Fibroblast of lung (primary cell): Measurements from ENCODE around the gene SLC66A2.

ENCODE experiments used
- EZH2 ChIP-seq: IDR thresholded peaks from 2 replicates; pipeline ENCODE4 v1.5.1; 2012; ENCODE audit warnings: low read length, control low read depth, mild to moderate bottlenecking; ENCODE audit errors: missing control alignments
- TF ChIP-seq, protein P1 (sequence below), 2 donors: IDR thresholded peaks in 1 of 2; conservative IDR thresholded peaks in 1 of 2; 1 replicate in 1 of 2; 2 replicates in 1 of 2; pipeline ENCODE4 v1.5.1; 2011 to 2012; ENCODE audit warnings: low read length in 2 of 2, control low read depth in 1 of 2, inconsistent platforms in 1 of 2, low read depth in 1 of 2, mild to moderate bottlenecking in 1 of 2

DNA sequence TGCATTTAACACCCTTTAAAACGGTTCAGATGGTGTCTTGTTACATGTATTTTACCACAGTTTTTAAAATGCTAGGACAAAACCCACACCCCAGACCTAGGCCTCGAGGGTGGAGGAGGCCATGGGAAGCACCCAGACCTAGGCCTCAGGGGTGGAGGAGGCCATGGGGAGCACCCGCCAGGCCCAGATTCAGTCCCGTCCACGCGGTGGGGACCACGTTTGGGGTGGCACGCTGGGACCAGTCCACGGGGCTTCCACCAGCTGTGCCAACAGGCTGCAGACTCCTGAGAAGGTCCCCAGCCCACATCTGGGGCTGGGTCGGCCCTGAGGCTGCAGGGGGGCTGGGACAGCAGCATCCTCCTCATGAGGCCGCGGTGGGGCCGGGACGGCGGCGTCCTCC, 63.4 kb downstream of the SLC66A2 start:
- TF ChIP-seq, protein P1, sequence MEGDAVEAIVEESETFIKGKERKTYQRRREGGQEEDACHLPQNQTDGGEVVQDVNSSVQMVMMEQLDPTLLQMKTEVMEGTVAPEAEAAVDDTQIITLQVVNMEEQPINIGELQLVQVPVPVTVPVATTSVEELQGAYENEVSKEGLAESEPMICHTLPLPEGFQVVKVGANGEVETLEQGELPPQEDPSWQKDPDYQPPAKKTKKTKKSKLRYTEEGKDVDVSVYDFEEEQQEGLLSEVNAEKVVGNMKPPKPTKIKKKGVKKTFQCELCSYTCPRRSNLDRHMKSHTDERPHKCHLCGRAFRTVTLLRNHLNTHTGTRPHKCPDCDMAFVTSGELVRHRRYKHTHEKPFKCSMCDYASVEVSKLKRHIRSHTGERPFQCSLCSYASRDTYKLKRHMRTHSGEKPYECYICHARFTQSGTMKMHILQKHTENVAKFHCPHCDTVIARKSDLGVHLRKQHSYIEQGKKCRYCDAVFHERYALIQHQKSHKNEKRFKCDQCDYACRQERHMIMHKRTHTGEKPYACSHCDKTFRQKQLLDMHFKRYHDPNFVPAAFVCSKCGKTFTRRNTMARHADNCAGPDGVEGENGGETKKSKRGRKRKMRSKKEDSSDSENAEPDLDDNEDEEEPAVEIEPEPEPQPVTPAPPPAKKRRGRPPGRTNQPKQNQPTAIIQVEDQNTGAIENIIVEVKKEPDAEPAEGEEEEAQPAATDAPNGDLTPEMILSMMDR (conservative IDR thresholded peaks at IDR 0.05 in 1 of 2, IDR thresholded peaks at IDR 0.05 in 1 of 2; ENCODE audit: low read depth in 1 of 2, low read length in 2 of 2): no peak
- no peak for TF ChIP-seq EZH2
